Measurements from ENCODE around the gene RNF214. TPM values are rescaled to one million over a fixed set of nuclear protein-coding genes. Genes with fewer than 3 reads are reported as not detected.

RNF214 gene
- total and polyA plus RNA-seq, 2 donors (not counting 1 experiment from before 2014, with no cell fraction given), result 16.0 to 36.1 TPM

DNA sequence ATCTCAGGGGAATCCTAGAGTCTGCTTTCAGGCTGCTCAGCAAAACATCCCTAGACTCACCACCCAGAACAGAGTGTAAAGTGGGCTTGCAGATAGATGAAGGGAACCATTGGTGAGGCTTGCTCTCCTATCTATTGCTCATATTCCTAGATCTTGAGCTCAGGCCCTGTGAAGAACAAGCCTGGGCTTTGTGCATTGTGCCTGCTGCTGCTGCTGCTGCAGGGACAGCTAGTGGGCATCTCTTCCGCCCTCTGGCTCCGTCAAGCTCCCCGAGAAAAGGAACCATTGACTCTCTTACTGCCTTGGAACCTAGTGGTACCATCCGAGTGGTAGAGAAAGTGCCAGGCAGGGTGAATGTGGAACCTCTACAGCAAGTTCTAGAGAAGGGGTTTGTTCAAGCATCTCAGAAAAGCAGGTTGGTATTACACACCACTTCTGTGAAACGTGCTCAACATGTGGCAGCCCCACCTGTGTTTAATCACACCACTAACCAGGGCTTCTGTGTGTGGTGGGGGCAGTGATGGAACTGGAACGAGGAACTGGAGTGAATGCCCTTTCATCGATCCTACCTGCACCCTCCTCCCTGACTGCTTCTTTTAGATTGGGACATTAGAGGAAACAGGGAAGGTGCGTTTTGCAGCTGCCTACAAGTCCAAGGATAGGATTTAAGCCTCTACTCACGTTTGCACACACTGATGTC is 63.1 kb downstream of the RNF214 start:
- Mint-ChIP-seq H3K27me3 (no peaks in the 10 kb centered on the region), H3K9me3 (ENCODE audit: insufficient read depth) (no peaks in the 10 kb centered on the region), H3K4me1 (no peaks in the 10 kb centered on the region), H3K4me3 (no peak overlapping the region), H3K27ac (no peak overlapping the region)
- no peaks in the 10 kb centered on the region for H4K20me1 ChIP-seq (ENCODE audit: control insufficient read depth, insufficient read depth, low read length, poor library complexity, severe bottlenecking)
- H3K36me3 ChIP-seq (replicated peaks in 1 of 2; ENCODE audit: control extremely low read depth in 1 of 2, control insufficient read depth in 1 of 2, extremely low read depth in 1 of 2, insufficient read depth in 2 of 2, low read length in 1 of 2), result no peaks in the 10 kb centered on the region
- H3K27me3 ChIP-seq (replicated peaks in 1 of 4; ENCODE audit: control extremely low read depth in 1 of 4, control insufficient read depth in 3 of 4, insufficient read depth in 4 of 4, low read length in 3 of 4), result no peaks in the 10 kb centered on the region
- ChIA-PET POLR2A (no interaction called here), CTCF (no interaction called here)
- no peak overlapping the region for H3K4me3 ChIP-seq (ENCODE audit: control extremely low read depth in 1 of 5, extremely low read depth in 1 of 5, insufficient read depth in 1 of 5, low read depth in 2 of 5, low read length in 4 of 5)
- DNase-seq, result no peak
- H3K79me2 ChIP-seq (ENCODE audit: control insufficient read depth, insufficient read depth, low read length), result no peaks in the 10 kb centered on the region
- intact Hi-C loops (cut with micrococcal nuclease), result no loop called here
- H3K4me2 ChIP-seq (replicated peaks; ENCODE audit: low read depth, low read length, poor library complexity, severe bottlenecking), result no peak overlapping the region
- H3K9ac ChIP-seq (ENCODE audit: low read length), result no peak overlapping the region
- no peaks in the 10 kb centered on the region for H3K9me3 ChIP-seq (ENCODE audit: control extremely low read depth in 1 of 3, control insufficient read depth in 2 of 3, insufficient read depth in 1 of 3, low read length in 2 of 3)
- H2AFZ ChIP-seq (ENCODE audit: insufficient read depth, low read depth, low read length, poor library complexity, severe bottlenecking), result no peak overlapping the region
- H3K4me1 ChIP-seq (ENCODE audit: control insufficient read depth in 2 of 2, insufficient read depth in 2 of 2, low read length in 2 of 2), result no peaks in the 10 kb centered on the region
- no peak overlapping the region for H3K27ac ChIP-seq (ENCODE audit: low read length in 2 of 2)
- no peak for ATAC-seq (ENCODE audit: low read depth)
- TF ChIP-seq EZH2 (IDR thresholded peaks at IDR 0.05; ENCODE audit: borderline replicate concordance, insufficient read depth, low read depth, low read length, poor library complexity, severe bottlenecking), result no peak
- TF ChIP-seq, protein P1, sequence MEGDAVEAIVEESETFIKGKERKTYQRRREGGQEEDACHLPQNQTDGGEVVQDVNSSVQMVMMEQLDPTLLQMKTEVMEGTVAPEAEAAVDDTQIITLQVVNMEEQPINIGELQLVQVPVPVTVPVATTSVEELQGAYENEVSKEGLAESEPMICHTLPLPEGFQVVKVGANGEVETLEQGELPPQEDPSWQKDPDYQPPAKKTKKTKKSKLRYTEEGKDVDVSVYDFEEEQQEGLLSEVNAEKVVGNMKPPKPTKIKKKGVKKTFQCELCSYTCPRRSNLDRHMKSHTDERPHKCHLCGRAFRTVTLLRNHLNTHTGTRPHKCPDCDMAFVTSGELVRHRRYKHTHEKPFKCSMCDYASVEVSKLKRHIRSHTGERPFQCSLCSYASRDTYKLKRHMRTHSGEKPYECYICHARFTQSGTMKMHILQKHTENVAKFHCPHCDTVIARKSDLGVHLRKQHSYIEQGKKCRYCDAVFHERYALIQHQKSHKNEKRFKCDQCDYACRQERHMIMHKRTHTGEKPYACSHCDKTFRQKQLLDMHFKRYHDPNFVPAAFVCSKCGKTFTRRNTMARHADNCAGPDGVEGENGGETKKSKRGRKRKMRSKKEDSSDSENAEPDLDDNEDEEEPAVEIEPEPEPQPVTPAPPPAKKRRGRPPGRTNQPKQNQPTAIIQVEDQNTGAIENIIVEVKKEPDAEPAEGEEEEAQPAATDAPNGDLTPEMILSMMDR (IDR thresholded peaks at IDR 0.05), result no peak
- WGBS (ENCODE audit: insufficient coverage), result 95% methylated on average over 5 of the region's 9 CpGs

DNA sequence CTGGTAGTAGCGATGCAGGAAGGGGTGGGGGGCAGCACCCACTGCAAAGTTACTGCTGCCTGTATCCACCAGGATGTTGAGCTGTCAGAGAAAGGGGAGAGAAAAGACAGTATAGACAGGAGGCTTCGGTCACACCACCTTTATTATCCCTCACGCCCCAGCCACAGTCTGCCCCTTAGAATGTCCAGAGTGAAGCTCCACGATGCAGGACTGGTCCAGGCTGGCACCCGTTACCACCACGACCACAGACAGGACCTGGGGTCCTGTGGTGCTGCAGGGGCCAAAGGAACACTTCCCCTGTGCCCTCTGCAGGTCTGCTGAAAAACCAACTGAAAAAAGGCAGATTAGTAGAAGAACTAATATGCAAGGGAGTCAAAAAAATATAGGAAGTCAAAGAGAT is 64.4 kb downstream of the RNF214 start:
- POLR2A ChIA-PET, result no interaction called here
- H3K4me1 Mint-ChIP-seq, result no peaks in the 10 kb centered on the region
- no peaks in the 10 kb centered on the region for H3K9me3 Mint-ChIP-seq (ENCODE audit: insufficient read depth)
- Histone ChIP-seq H3K4me1 (ENCODE audit: control insufficient read depth in 2 of 2, insufficient read depth in 2 of 2, low read length in 2 of 2) (no peaks in the 10 kb centered on the region), H3K9ac (ENCODE audit: low read length) (no peak overlapping the region), H3K36me3 (replicated peaks in 1 of 2; ENCODE audit: control extremely low read depth in 1 of 2, control insufficient read depth in 1 of 2, extremely low read depth in 1 of 2, insufficient read depth in 2 of 2, low read length in 1 of 2) (no peaks in the 10 kb centered on the region), H3K27me3 (replicated peaks in 1 of 4; ENCODE audit: control extremely low read depth in 1 of 4, control insufficient read depth in 3 of 4, insufficient read depth in 4 of 4, low read length in 3 of 4) (no peaks in the 10 kb centered on the region), H3K9me3 (ENCODE audit: control extremely low read depth in 1 of 3, control insufficient read depth in 2 of 3, insufficient read depth in 1 of 3, low read length in 2 of 3) (no peaks in the 10 kb centered on the region), H4K20me1 (ENCODE audit: control insufficient read depth, insufficient read depth, low read length, poor library complexity, severe bottlenecking) (no peaks in the 10 kb centered on the region), H3K27ac (ENCODE audit: low read length in 2 of 2) (no peak overlapping the region), H3K79me2 (ENCODE audit: control insufficient read depth, insufficient read depth, low read length) (no peaks in the 10 kb centered on the region), H3K4me2 (replicated peaks; ENCODE audit: low read depth, low read length, poor library complexity, severe bottlenecking) (no peak overlapping the region), H3K4me3 (ENCODE audit: control extremely low read depth in 1 of 5, extremely low read depth in 1 of 5, insufficient read depth in 1 of 5, low read depth in 2 of 5, low read length in 4 of 5) (no peak overlapping the region), H2AFZ (ENCODE audit: insufficient read depth, low read depth, low read length, poor library complexity, severe bottlenecking) (no peak overlapping the region)
- peaks cover 3% of the 10 kb centered on the region for H3K27me3 Mint-ChIP-seq
- no peak overlapping the region for H3K4me3 Mint-ChIP-seq
- CTCF ChIA-PET, result no interaction called here
- no peak overlapping the region for H3K27ac Mint-ChIP-seq
- ATAC-seq (ENCODE audit: low read depth) (no peak), DNase-seq (no peak)
- intact Hi-C loops (cut with micrococcal nuclease), result no loop called here
- TF ChIP-seq, protein P1 (IDR thresholded peaks at IDR 0.05), result no peak
- no peak for TF ChIP-seq EZH2 (IDR thresholded peaks at IDR 0.05; ENCODE audit: borderline replicate concordance, insufficient read depth, low read depth, low read length, poor library complexity, severe bottlenecking)
- WGBS (ENCODE audit: insufficient coverage), result 93% methylated on average over 4 of the region's 6 CpGs
